NCI-H1417 (cell line): ENCODE results near the gene IGSF8.
"Not testable (repeated sequence)": the region's sequence is repeated elsewhere in the genome, so short reads cannot be mapped to it uniquely, and the experiment has no call there.

Experiments
- DNase-seq, 3 experiments: peaks; one replicate each; lab custom pipeline; 2025; lab: John Stamatoyannopoulos, UW

The IGSF8 gene

DNA sequence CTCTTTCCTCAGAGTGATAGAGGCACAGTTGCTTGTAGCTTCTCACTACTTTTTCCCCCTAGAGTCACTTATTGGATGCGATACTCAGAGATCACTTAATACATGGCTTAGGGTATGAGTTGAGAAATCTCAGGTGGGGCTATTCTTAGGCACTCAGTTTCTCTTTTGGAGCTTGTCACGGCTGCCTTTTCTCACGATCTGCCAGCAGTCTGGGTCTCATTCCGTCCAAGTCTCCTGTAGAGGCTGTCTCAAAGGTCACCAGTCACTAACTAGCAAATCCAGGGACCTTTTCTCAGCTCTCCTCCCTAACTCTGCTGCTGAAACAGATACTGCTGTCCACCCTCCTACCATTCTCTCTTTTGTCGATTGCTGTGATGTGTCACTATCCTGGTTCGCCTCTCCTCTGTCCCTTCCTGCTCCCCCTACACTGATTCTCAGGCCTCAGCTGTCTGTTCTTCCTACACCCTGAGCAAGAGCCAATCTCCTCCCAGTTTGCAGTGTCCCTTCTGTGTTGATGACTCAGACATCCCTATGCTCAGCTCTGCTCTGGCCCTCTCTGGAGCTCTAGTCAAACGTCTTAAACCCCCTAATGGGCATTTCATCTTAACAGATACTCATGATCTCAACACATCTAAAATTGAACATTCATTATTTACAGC is 29.6 kb upstream of the IGSF8 start:
- DNase-seq, result no peak

GRCh38 chr1:160127381-160127780 is 29.0 kb upstream of the IGSF8 start:
- no peak for DNase-seq

DNA sequence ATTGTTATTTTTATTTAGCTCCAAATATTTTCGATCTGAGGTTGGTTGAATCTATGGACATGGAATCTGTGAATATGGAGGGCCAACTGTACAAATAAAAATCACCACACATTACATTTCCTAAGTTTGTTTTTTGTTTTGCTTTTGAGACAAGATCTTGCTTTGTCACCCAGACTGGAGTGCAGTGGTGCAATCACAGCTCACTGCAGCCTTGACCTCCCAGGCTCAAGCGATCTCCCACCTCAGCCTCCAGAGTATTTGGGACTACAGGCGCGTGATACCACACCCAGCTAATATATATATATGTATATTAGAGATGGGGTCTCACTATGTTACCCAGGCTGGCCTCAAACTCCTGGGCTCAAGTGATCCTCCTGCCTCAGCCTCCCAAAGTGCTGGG is 27.9 kb upstream of the IGSF8 start:
- not testable (repeated sequence) for DNase-seq

GRCh38 chr1:160125746-160126145 is 27.3 kb upstream of the IGSF8 start:
- no peak for DNase-seq

DNA sequence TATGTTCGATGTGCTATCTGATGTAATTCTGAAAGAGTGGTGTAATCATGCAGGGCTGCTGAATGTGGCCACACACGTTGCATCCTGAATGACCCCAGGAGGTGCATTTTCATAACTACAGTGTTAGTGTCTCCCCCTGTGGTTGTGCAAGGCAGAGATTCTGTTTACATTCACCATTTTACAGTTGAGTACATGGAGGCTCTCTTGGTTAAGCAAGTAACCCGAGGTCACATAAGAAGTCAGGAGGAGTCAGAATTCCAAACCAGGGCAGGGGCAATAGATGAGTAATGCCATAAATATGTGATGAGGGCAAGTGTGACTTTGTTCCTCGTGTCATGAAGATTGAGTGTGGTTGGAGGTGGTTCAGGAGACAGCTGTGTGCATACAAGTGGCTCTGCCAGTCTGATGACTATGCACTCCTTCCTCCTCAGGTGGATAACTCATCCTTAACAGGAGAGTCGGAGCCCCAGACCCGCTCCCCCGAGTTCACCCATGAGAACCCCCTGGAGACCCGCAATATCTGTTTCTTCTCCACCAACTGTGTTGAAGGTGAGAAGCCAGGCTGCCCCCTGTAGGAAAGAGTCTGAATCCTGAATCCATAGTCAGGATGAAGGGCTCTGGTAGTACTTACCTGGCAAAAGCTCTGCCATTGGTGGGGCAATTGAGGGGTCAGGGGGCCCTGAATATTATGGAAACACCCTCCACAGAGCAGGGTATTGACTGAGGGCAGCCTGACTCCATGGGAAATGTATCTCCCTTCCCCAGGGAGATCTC is 26.5 kb upstream of the IGSF8 start:
- DNase-seq, result no peak

DNA sequence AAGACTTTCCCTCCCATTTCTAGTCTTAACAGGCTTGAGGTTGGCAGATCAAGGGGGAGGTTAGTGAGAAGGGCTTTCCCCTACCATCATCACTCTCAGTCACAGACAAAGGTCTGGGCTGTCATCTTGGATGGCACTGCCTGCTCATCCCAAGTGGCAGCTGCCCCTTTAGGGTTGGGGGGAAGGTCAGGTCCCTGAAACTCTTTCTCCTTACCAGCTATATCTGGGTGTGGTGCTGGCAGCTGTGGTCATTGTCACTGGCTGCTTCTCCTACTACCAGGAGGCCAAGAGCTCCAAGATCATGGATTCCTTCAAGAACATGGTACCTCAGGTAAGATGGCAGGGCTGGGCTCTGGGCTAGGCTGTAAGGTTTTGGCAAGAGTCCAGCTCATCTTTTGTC is 25.3 kb upstream of the IGSF8 start:
- no peak for DNase-seq

DNA sequence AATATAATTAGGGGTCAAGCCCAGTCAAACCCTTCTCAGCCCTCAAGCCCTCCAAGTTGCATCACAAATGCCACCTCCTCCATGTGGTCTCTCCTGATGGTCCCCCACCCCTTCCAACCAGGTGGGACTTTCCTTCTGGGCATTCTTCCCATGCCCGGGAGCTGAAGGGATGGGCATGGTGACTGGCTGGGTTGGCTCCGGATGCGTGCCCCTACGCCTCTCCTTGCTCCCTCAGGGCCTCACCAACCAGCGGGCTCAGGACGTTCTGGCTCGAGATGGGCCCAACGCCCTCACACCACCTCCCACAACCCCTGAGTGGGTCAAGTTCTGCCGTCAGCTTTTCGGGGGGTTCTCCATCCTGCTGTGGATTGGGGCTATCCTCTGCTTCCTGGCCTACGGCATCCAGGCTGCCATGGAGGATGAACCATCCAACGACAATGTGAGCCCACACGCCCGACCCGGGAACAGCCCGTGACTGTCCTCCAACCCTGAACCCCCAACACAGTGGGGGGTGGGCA is 24.6 kb upstream of the IGSF8 start:
- DNase-seq, result no peak

DNA sequence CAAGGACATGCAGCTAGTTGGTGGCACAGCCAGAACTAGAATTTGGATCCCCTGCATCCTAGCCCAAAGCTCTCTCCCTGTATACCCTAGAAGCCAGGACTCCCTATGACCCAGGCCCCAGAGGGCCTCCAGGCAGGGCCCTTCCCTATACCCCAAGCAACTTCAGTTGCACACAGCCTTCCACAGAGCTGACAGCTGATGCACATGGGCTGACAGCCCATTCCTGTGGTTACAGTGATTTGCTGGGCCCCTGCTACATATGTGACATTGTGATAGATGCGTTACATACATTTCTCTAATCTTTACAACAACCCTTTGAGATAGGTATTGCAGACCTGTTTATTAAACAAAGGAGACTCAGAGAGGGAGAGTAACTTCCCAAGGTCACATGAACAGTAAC is 23.0 kb upstream of the IGSF8 start:
- DNase-seq, result no peak

- no peak for DNase-seq
Measured at GRCh38 chr1:160120797-160121196, 22.4 kb upstream of the IGSF8 start.

GRCh38 chr1:160118928-160119327 is 20.5 kb upstream of the IGSF8 start:
- no peak for DNase-seq

DNA sequence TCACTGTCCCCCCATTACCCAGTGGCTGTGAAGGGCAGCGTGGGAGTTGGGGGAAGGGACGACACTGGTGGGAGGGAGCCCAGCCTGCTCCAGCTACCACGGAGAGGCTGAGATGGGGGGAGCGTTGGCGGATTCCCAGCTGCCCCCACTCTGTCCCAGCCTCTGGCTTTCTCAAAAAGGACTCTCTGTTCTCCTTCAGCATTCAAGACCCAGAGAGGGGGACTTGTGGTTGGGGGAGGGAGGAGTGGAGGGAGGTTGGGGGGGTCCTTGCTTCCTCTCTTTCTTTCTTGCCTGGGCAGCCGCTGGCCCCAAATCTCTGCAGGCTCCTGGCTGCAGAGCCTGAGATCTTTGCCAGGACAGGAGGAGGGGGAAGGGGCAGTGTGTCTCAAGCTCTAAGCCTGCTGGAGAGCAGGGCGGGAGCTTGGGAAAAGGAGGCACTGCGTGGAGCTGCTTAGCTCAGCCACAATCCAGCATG is 19.3 kb upstream of the IGSF8 start:
- no peak for DNase-seq

DNA sequence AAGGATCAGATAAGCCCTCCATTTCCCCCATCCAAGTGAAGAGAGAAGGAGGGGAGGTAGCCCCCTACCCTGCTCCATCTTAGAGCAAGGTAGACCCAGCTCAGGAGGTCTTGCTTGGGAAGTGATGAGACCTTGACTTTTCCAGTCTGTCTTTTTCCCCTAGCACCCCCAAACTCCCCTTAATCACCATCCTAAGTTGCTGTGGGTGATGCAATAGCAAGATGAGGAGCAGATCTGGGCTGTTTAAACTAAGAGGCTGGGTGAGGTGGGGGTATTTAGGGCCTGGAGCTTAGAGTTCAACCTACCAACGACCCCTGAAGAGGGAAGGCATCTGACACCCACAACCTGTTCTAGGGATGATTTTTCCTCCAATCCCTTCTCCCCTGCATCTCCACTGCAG is 18.9 kb upstream of the IGSF8 start:
- DNase-seq, result no peak

DNA sequence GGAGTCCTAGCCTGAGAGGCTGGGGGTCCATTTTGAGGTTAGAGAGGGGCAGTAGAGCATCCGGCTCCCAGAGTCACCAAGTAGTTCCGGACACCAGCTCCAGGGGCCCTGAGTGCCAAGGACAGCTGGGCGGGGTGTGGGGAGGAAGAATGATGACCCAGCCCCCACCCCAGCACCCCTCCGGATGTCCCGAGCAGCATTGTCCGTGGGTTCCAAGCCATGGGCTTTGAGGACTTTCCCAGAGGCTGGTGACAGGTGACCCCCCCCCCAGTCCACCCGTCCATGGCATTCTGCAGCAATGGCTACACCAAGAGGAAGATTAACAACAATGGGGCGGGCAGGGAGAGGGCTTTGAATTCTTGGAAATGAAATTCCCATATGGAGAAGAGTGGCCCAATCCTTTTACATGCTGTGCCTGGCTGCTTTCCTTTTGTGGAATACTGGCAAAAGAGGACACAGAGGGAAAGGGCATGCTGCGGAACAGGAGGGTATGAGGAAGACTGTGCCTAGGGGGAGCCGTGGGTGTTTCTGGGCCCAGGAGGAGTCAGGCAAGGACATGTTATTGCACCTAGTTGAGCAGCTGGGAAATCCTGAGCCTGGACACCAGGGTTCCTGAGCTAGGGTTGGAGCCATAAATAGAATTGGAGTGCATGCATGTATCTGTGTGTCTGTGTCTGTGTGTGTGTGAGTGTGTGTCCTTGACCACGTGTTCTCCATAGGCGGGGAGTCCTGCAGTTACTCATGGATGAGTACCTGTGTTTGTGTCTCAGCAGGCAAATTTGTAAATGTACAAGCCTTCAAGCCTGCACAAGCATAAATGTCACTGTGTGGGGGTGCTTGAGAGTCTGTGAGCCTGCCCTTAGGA is 18.1 kb upstream of the IGSF8 start:
- no peak for DNase-seq

DNA sequence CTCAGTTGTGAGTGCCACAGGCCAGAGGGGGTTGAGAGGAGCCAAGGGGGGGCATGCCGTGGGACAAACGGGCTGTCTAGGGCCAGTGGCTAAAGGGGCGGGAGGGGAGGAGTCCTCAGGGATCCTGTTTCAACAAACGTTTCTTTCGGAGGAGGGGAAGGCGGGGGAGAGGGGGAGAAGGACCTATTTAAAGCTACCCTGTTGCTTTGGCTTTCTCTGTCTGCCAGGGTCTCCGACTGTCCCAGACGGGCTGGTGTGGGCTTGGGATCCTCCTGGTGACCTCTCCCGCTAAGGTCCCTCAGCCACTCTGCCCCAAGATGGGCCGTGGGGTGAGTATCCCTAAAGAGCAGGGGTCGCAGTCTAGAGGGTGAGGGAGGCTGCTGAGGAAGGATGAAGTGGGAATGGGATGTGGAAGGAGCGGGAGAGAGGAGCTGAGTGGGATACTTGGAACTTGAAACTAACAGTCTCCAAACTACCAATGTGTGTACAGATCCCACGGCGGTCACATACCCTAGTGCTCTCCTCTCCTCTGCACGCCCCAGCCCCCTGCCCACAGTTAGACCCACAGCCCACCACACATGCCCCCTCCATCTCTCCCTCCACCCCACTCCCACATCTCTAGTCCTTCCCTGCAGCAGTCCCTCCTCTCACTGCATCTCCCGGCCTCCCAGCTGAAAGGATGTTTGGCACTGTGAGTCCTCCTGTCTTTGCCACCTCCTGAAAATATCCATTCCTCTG is 17.3 kb upstream of the IGSF8 start, which contains the start of gene ATP1A2:
ATP1A2 (plus strand) TSS at position 215 of the 738 bp plus-strand sequence; CDS start at position 318, 103 bp downstream.
- DNase-seq, result no peak

DNA sequence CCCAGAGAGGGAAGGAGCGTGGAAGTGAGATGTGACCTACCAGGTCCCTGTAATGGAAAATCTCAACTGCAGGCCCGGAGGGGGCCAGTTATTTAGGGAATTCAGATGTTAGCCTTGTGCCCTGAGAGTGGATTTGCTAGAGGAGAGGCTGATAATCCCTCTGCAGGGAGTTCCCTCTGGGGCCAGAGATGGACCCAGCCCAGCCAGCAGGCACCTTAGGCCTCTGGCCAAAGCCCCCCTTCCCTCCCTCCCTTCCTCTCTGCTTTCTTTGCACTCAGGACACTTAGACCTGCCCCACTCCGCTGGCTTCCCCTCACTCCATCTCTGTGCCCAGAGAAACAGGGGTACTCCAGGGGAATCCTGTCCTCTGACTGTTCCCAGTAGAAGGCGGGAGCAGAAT is 15.7 kb upstream of the IGSF8 start:
- no peak for DNase-seq

GRCh38 chr1:160113407-160113806 is 15.0 kb upstream of the IGSF8 start:
- DNase-seq, result no peak

GRCh38 chr1:160112357-160112756 is 13.9 kb upstream of the IGSF8 start:
- DNase-seq, result no peak

DNA sequence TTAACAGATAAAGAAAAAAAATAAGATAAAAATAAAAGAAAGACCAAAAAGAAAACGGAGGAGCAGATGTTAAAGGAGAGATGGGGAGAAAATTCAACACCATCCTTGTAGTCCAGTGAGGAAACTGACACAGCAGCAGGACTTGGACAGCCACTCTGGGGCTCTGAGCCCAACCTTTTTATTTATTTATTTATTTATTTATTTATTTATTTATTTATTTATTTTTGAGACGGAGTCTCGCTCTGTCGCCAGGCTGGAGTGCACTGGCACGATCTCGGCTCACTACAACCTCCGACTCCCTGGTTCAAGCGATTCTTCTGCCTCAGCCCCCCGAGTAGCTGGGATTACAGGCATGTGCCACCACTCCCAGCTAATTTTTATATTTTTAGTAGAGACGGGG is 13.0 kb upstream of the IGSF8 start:
- DNase-seq, result not testable (repeated sequence)

DNA sequence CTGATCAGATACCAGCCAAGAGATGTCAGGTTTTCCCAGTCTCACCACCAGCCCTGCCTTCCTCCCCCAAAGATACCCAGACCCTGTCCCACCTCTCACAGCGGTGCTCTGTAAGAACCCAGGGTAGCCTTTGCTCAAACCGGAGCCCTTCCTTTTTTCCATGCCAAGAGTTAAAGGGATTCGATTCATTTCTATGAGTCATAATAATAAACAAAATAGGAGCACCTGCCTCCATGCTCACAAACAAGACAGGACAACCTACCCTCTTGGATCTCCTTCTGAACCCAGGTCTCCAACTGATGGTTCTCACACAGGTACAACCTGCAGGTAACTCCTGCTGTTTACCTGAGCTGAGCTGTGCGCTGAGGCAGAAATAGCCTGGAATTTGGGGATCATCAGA is 11.3 kb upstream of the IGSF8 start:
- no peak for DNase-seq

GRCh38 chr1:160108888-160109662 is 10.7 kb upstream of the IGSF8 start:
- peak in 2 of 3 experiments; percentile 4 to 12 for DNase-seq

- DNase-seq, result no peak
Measured at GRCh38 chr1:160107512-160107911, 9.1 kb upstream of the IGSF8 start.
